H1 (cell line): ENCODE data around the gene TMEM163. TPM values are rescaled to one million over a fixed set of nuclear protein-coding genes. Genes with fewer than 3 reads are reported as not detected.

Experiments used
- CTCF ChIA-PET: fragments of 300-600 bp; sonication (Branson Sonifier 250); formaldehyde crosslinking; loops from one replicate; lab custom pipeline; 2021; ENCODE audit not compliant: partially characterized antibody; lab: Charles Lee
- POLR2A ChIA-PET: fragments of 300-600 bp; sonication (Branson Sonifier 250); formaldehyde crosslinking; loops from one replicate; lab custom pipeline; 2021; ENCODE audit warnings: inconsistent platforms; ENCODE audit not compliant: partially characterized antibody; lab: Charles Lee
- DNase-seq, 2 experiments: peaks; one replicate each; pipeline versions ENCODE4 v3.0.0 to v3.0.0-alpha.2; 2010 to 2022; ENCODE audit warnings: low spot score in 2 of 2, low read depth in 1 of 2, mixed read lengths in 1 of 2
- FAIRE-seq: peaks from 2 replicates; lab custom pipeline; 2011; peaks lifted over from hg19 to GRCh38; lab: Jason Lieb, UNC
- H2AFZ ChIP-seq: 2 replicates; pipeline ENCODE4 v1.8.1; 2012; ENCODE audit warnings: low read length, inconsistent platforms
- H2AK5ac ChIP-seq: 2 replicates; pipeline ENCODE4 v1.6.1; 2013; ENCODE audit warnings: low read depth, low read length
- H2BK120ac ChIP-seq: replicated peaks from 2 replicates; pipeline ENCODE3; 2013; ENCODE audit warnings: low read depth, low read length, inconsistent platforms
- H2BK12ac ChIP-seq: 2 replicates; pipeline ENCODE4 v1.6.1; 2013; ENCODE audit warnings: low read depth, low read length
- H2BK15ac ChIP-seq: 2 replicates; pipeline ENCODE4 v1.6.1; 2013; ENCODE audit warnings: low read length
- H2BK20ac ChIP-seq: 2 replicates; pipeline ENCODE4 v1.6.1; 2013; ENCODE audit warnings: low read length
- H2BK5ac ChIP-seq: 2 replicates; pipeline ENCODE4 v1.6.1; 2013; ENCODE audit warnings: low read depth, low read length
- H3K14ac ChIP-seq: 2 replicates; pipeline ENCODE4 v1.6.1; 2013; ENCODE audit warnings: inconsistent platforms; ENCODE audit not compliant: insufficient read length
- H3K18ac ChIP-seq: 2 replicates; pipeline ENCODE4 v1.6.1; 2013; ENCODE audit warnings: low read length; ENCODE audit errors: extremely low read depth
- H3K23ac ChIP-seq: 2 replicates; pipeline ENCODE4 v1.6.1; 2013; ENCODE audit warnings: inconsistent platforms; ENCODE audit not compliant: insufficient read length
- H3K23me2 ChIP-seq: 2 replicates; pipeline ENCODE4 v1.6.1; 2013; ENCODE audit warnings: low read depth, low read length
- H3K27ac ChIP-seq: 2 replicates; pipeline ENCODE4 v1.6.1; 2011; ENCODE audit warnings: low read depth, low read length, inconsistent platforms
- H3K27me3 ChIP-seq, 4 experiments: replicated peaks in 1 of 4; 1 replicate in 1 of 4; 2 replicates in 3 of 4; pipeline versions ENCODE4 v1.6.1 to v1.8.1; 2011 to 2013; ENCODE audit warnings: low read length in 3 of 4, mild to moderate bottlenecking in 3 of 4, inconsistent platforms in 2 of 4, mixed read lengths in 2 of 4, moderate library complexity in 1 of 4; ENCODE audit not compliant: control insufficient read depth in 3 of 4, insufficient read depth in 3 of 4; ENCODE audit errors: extremely low read depth in 1 of 4
- H3K36me3 ChIP-seq, 4 experiments: 2 replicates each; pipeline versions ENCODE4 v1.6.1 to v1.8.1; 2011 to 2013; ENCODE audit warnings: mild to moderate bottlenecking in 4 of 4, low read length in 3 of 4, moderate library complexity in 2 of 4, control low read depth in 1 of 4, inconsistent platforms in 1 of 4; ENCODE audit not compliant: insufficient read depth in 4 of 4, control insufficient read depth in 2 of 4
- H3K4ac ChIP-seq: replicated peaks from 2 replicates; pipeline ENCODE3; 2013; ENCODE audit warnings: low read length, low read depth, mixed read lengths, inconsistent platforms; ENCODE audit not compliant: insufficient read length
- H3K4me1 ChIP-seq, 4 experiments: replicated peaks in 1 of 4; 1 replicate in 1 of 4; 2 replicates in 3 of 4; pipeline versions ENCODE4 v1.6.1 to v1.8.1; 2011 to 2013; ENCODE audit warnings: low read length in 3 of 4, inconsistent platforms in 2 of 4, mixed read lengths in 1 of 4; ENCODE audit not compliant: insufficient read depth in 4 of 4, control insufficient read depth in 3 of 4
- H3K4me2 ChIP-seq, 2 experiments: 2 replicates each; pipeline versions ENCODE4 v1.6.1 to v1.8.1; 2011 to 2013; ENCODE audit warnings: low read depth in 2 of 2, low read length in 2 of 2, control low read depth in 1 of 2, inconsistent platforms in 1 of 2, mild to moderate bottlenecking in 1 of 2; ENCODE audit not compliant: insufficient read depth in 1 of 2
- H3K4me3 ChIP-seq, 4 experiments: fragments of 200-600, 300-600 bp in 1 of 4; sonication (generic), shearing (Covaris generic), sonication (Bioruptor Twin) in 1 of 4; 2 replicates each; pipeline versions ENCODE4 v1.5.1 to v1.8.1; 2011 to 2016; ENCODE audit warnings: low read length in 4 of 4, low read depth in 3 of 4, control low read depth in 2 of 4, inconsistent platforms in 2 of 4, mild to moderate bottlenecking in 2 of 4, mixed read lengths in 1 of 4, moderate library complexity in 1 of 4; ENCODE audit not compliant: insufficient read depth in 2 of 4; ENCODE audit errors: extremely low read depth in 1 of 4
- H3K56ac ChIP-seq: replicated peaks from 2 replicates; pipeline ENCODE3; 2013; ENCODE audit warnings: low read depth, mild to moderate bottlenecking, mixed read lengths, low read length, inconsistent platforms; ENCODE audit not compliant: insufficient read length
- H3K79me1 ChIP-seq: 2 replicates; pipeline ENCODE4 v1.6.1; 2013; ENCODE audit warnings: low read depth, low read length, control low read depth
- H3K79me2 ChIP-seq, 2 experiments: 2 replicates each; pipeline versions ENCODE4 v1.6.1 to v1.8.1; 2012 to 2013; ENCODE audit warnings: low read length in 2 of 2, mild to moderate bottlenecking in 2 of 2, inconsistent platforms in 1 of 2; ENCODE audit not compliant: insufficient read depth in 2 of 2, control insufficient read depth in 1 of 2
- H3K9ac ChIP-seq, 4 experiments: replicated peaks in 1 of 4; 1 replicate in 1 of 4; 2 replicates in 3 of 4; pipeline versions ENCODE4 v1.6.1 to v1.8.1; 2011 to 2013; ENCODE audit warnings: low read depth in 3 of 4, low read length in 3 of 4, control low read depth in 2 of 4, mild to moderate bottlenecking in 2 of 4, moderate library complexity in 2 of 4, inconsistent platforms in 1 of 4; ENCODE audit errors: extremely low read depth in 1 of 4
- H3K9me3 ChIP-seq, 2 experiments: 2 replicates each; pipeline versions ENCODE4 v1.6.1 to v1.8.1; 2012 to 2013; ENCODE audit warnings: mild to moderate bottlenecking in 2 of 2, moderate library complexity in 2 of 2, control low read depth in 1 of 2, inconsistent platforms in 1 of 2, low read depth in 1 of 2, low read length in 1 of 2, mixed read lengths in 1 of 2; ENCODE audit not compliant: insufficient read depth in 2 of 2
- H4K20me1 ChIP-seq, 2 experiments: replicated peaks in 1 of 2; 2 replicates each; pipeline versions ENCODE3 to v1.8.1; 2011 to 2013; ENCODE audit warnings: inconsistent platforms in 2 of 2, low read length in 2 of 2, mild to moderate bottlenecking in 1 of 2; ENCODE audit not compliant: insufficient read depth in 2 of 2, control insufficient read depth in 1 of 2
- H4K5ac ChIP-seq: 2 replicates; pipeline ENCODE4 v1.6.1; 2013; ENCODE audit warnings: low read length, low read depth, mixed read lengths, inconsistent platforms; ENCODE audit not compliant: insufficient read length
- H4K8ac ChIP-seq: 2 replicates; pipeline ENCODE4 v1.8.0; 2013; ENCODE audit warnings: mild to moderate bottlenecking, moderate library complexity, low read length, inconsistent platforms; ENCODE audit not compliant: insufficient read depth; ENCODE audit errors: extremely low read depth
- H4K91ac ChIP-seq: replicated peaks from 2 replicates; pipeline ENCODE3; 2013; ENCODE audit warnings: low read length, mixed read lengths, inconsistent platforms; ENCODE audit not compliant: insufficient read length
- CTCF ChIP-seq, 3 experiments: IDR thresholded peaks; 1 replicate in 2 of 3; 2 replicates in 1 of 3; pipeline versions ENCODE4 v1.5.1 to v1.6.1; 2011; ENCODE audit warnings: low read length in 3 of 3, mild to moderate bottlenecking in 3 of 3, inconsistent platforms in 2 of 3, low read depth in 1 of 3, moderate library complexity in 1 of 3; ENCODE audit not compliant: insufficient read depth in 1 of 3; ENCODE audit errors: control extremely low read depth in 1 of 3
- E2F6 ChIP-seq: IDR thresholded peaks from 2 replicates; pipeline ENCODE4 v1.6.1; 2012; ENCODE audit warnings: inconsistent platforms
- KDM4A ChIP-seq: IDR thresholded peaks from one replicate; pipeline ENCODE4 v1.7.1; 2012; ENCODE audit warnings: low read depth, mild to moderate bottlenecking, moderate library complexity, low read length, inconsistent platforms; ENCODE audit not compliant: severe bottlenecking
- POLR2AphosphoS5 ChIP-seq: IDR thresholded peaks from 2 replicates; pipeline ENCODE4 v1.6.1; 2011; ENCODE audit warnings: low read depth, low read length
- RXRA ChIP-seq: IDR thresholded peaks from 2 replicates; pipeline ENCODE4 v1.6.1; 2011; ENCODE audit warnings: low read depth, mild to moderate bottlenecking, low read length, moderate library complexity; ENCODE audit not compliant: insufficient read depth
- WGBS, 2 experiments: shearing (Covaris generic) in 1 of 2; methylation state at CpG; one replicate each; pipeline versions ENCODE4 v1.1.6 to v1.1.7; 2013 to 2015; ENCODE audit warnings: low lambda C conversion rate in 2 of 2, mixed read lengths in 2 of 2, inconsistent platforms in 1 of 2, low coverage in 1 of 2, missing lambda C conversion rate in 1 of 2; ENCODE audit not compliant: insufficient replicate concordance in 2 of 2, insufficient coverage in 1 of 2, insufficient read length in 1 of 2; ENCODE audit errors: extremely low coverage in 1 of 2, missing lambda C conversion rate in 1 of 2; 5-methylcytosine and 5-hydroxymethylcytosine counted together
- polyA plus RNA-seq, 7 experiments: library from polyadenylated mRNA; depleted of rRNA in 3 of 7; stranded (reverse) in 5 of 7; unstranded in 2 of 7; fragments of >200 nt in 5 of 7; fragments of 200-250 nt in 2 of 7; gene quantifications; 1 replicate in 5 of 7; 2 replicates in 1 of 7; 4 replicates in 1 of 7; pipeline versions ENCODE4 v1.2.1 to v1.2.3, GENCODE V29; 2011 to 2013; ENCODE audit warnings: missing spikeins in 2 of 7, mixed read lengths in 2 of 7
- total RNA-seq: library from RNA; stranded (reverse); fragmentation: NEBNext Ultra II Directional; extraction: Animal tissue kit (Norgen Biotek cat#: 25700); gene quantifications from 2 replicates; pipeline ENCODE4 v1.2.1, GENCODE V29; 2021

Gene TMEM163
- total and polyA plus RNA-seq, 2 of the 8 experiments (the other 6 are each of a cell fraction or from before 2014, with no cell fraction given), result 2.8 to 3.2 TPM

GRCh38 chr2:134411279-134411827 is 307.4 kb downstream of the TMEM163 start:
- no peak overlapping the region for H2BK15ac ChIP-seq
- no peaks in the 10 kb centered on the region for H3K23me2 ChIP-seq
- H4K5ac ChIP-seq, result no peak overlapping the region
- H3K56ac ChIP-seq, result no peak overlapping the region
- FAIRE-seq (no peak), DNase-seq (no peak)
- no peak overlapping the region for H2BK20ac ChIP-seq
- no peak overlapping the region for H3K4ac ChIP-seq
- no peak overlapping the region for H4K91ac ChIP-seq
- no peak overlapping the region for H2AK5ac ChIP-seq
- H2BK120ac ChIP-seq, result no peak overlapping the region
- H2BK5ac ChIP-seq, result no peak overlapping the region
- no peak overlapping the region for H3K23ac ChIP-seq
- no peak overlapping the region for H2BK12ac ChIP-seq
- peaks cover 0 to 2% of the 10 kb centered on the region in 2 experiments for H4K20me1 ChIP-seq
- ChIA-PET POLR2A (interaction anchor here (1.4 kb wide), 1 partner anchor 9 kb away, joined by 3 read pairs; no protein-coding TSS in a partner anchor), CTCF (interaction anchor here (0.6 to 6.2 kb wide), 44 partner anchors 10 to 562 kb away, joined by 3 to 79 read pairs (median 4); no protein-coding TSS in a partner anchor)
- H3K79me2 ChIP-seq, result no peaks in the 10 kb centered on the region
- peaks cover 0 to 5% (median 0%) of the 10 kb centered on the region in 4 experiments; a peak in 1 of 7 replicates for H3K4me1 ChIP-seq
- no peak overlapping the region for H3K14ac ChIP-seq
- no peaks in the 10 kb centered on the region for H3K27me3 ChIP-seq
- H3K79me1 ChIP-seq, result no peaks in the 10 kb centered on the region
- H3K36me3 ChIP-seq, result peaks cover 0 to 5% (median 0%) of the 10 kb centered on the region in 4 experiments; a peak in 1 of 8 replicates
- no peak overlapping the region for H2AFZ ChIP-seq
- no peak overlapping the region for H3K9ac ChIP-seq
- TF ChIP-seq E2F6 (no peak), POLR2AphosphoS5 (no peak), RXRA (no peak), KDM4A (no peak), CTCF (IDR thresholded peaks at IDR 0.05; ENCODE audit: control extremely low read depth in 1 of 3, insufficient read depth in 1 of 3, low read depth in 1 of 3, low read length in 3 of 3) (no peak)
- 83% methylated on average over 6 of the region's 6 CpGs; no CpG with 5 or more reads in 1 of the 2 experiments for WGBS, 2 experiments
- no peak overlapping the region for H3K4me2 ChIP-seq
- no peak overlapping the region for H3K18ac ChIP-seq
- H3K4me3 ChIP-seq, result no peak overlapping the region
- no peak overlapping the region for H3K27ac ChIP-seq
- no peaks in the 10 kb centered on the region for H3K9me3 ChIP-seq
- H4K8ac ChIP-seq, result no peak overlapping the region
